NCI-H1930 (cell line): ENCODE data around the gene ADAMTS16.

Source experiments
- DNase-seq, 2 experiments: peaks; one replicate each; lab custom pipeline; 2025; lab: John Stamatoyannopoulos, UW

The ADAMTS16 gene

GRCh38 chr5:5287419-5287818 is 147.3 kb downstream of the ADAMTS16 start:
- no peak for DNase-seq

- DNase-seq = no peak
These were observed 148.1 kb downstream of the ADAMTS16 start for GRCh38 chr5:5288201-5288600.

GRCh38 chr5:5289537-5289936 is 149.4 kb downstream of the ADAMTS16 start:
- DNase-seq = no peak

- no peak for DNase-seq
These were observed 150.7 kb downstream of the ADAMTS16 start for GRCh38 chr5:5290674-5291334.

- DNase-seq = no peak
These were observed 151.2 kb downstream of the ADAMTS16 start for GRCh38 chr5:5291357-5291756.

GRCh38 chr5:5293029-5293428 is 152.9 kb downstream of the ADAMTS16 start:
- no peak for DNase-seq

- DNase-seq = no peak
These were observed 154.3 kb downstream of the ADAMTS16 start for GRCh38 chr5:5294429-5294828.

GRCh38 chr5:5295351-5295750 is 155.2 kb downstream of the ADAMTS16 start:
- DNase-seq = no peak

GRCh38 chr5:5296051-5296450 is 155.9 kb downstream of the ADAMTS16 start:
- no peak for DNase-seq

GRCh38 chr5:5297432-5298067 is 157.4 kb downstream of the ADAMTS16 start:
- no peak for DNase-seq

GRCh38 chr5:5298068-5298633 is 158.0 kb downstream of the ADAMTS16 start:
- no peak for DNase-seq

GRCh38 chr5:5298841-5299541 is 158.9 kb downstream of the ADAMTS16 start:
- DNase-seq = no peak

GRCh38 chr5:5301176-5301575 is 161.0 kb downstream of the ADAMTS16 start:
- no peak for DNase-seq

- no peak for DNase-seq
These were observed 162.1 kb downstream of the ADAMTS16 start for GRCh38 chr5:5302201-5302600.

- DNase-seq = no peak
These were observed 163.1 kb downstream of the ADAMTS16 start for GRCh38 chr5:5303242-5303641.

- DNase-seq = no peak
These were observed 164.4 kb downstream of the ADAMTS16 start for GRCh38 chr5:5304361-5305020.

- no peak for DNase-seq
These were observed 166.6 kb downstream of the ADAMTS16 start for GRCh38 chr5:5306696-5307095.

GRCh38 chr5:5308319-5308718 is 168.2 kb downstream of the ADAMTS16 start:
- DNase-seq = no peak

GRCh38 chr5:5309645-5310044 is 169.5 kb downstream of the ADAMTS16 start:
- no peak for DNase-seq

GRCh38 chr5:5313101-5313635 is 173.0 kb downstream of the ADAMTS16 start:
- DNase-seq = no peak

GRCh38 chr5:5314166-5314565 is 174.0 kb downstream of the ADAMTS16 start:
- DNase-seq = no peak

GRCh38 chr5:5314626-5315025 is 174.5 kb downstream of the ADAMTS16 start:
- no peak for DNase-seq
